Mesodermal cell (in vitro differentiated cells): Measurements from ENCODE around the gene SAMD3.
"Not testable (repeated sequence)": the region's sequence is repeated elsewhere in the genome, so short reads cannot be mapped to it uniquely, and the experiment has no call there.

ENCODE experiments used
- H3K27ac ChIP-seq: 2 replicates; pipeline ENCODE4 v1.7.0; 2013; ENCODE audit warnings: mild to moderate bottlenecking, low read depth, low read length, moderate library complexity; ENCODE audit not compliant: severe bottlenecking
- H3K36me3 ChIP-seq: 2 replicates; pipeline ENCODE4 v1.7.1; 2013; ENCODE audit warnings: mild to moderate bottlenecking, low read length, moderate library complexity; ENCODE audit not compliant: control insufficient read depth, insufficient read depth
- H3K4me1 ChIP-seq: one replicate; pipeline ENCODE4 v1.7.1; 2013; ENCODE audit warnings: mild to moderate bottlenecking, low read length; ENCODE audit not compliant: insufficient read depth, control insufficient read depth, poor library complexity, severe bottlenecking
- H3K4me3 ChIP-seq: 2 replicates; pipeline ENCODE4 v1.7.0; 2013; ENCODE audit warnings: low read length, control low read depth, mild to moderate bottlenecking; ENCODE audit not compliant: insufficient read depth, poor library complexity, severe bottlenecking; ENCODE audit errors: extremely low read depth
- H3K9me3 ChIP-seq: 2 replicates; pipeline ENCODE4 v1.7.1; 2013; ENCODE audit warnings: mild to moderate bottlenecking, low read length, moderate library complexity; ENCODE audit not compliant: control insufficient read depth
- WGBS, 2 experiments: methylation state at CpG; one replicate each; pipeline ENCODE4 v1.1.5; 2013; ENCODE audit warnings: missing lambda C conversion rate in 2 of 2; ENCODE audit not compliant: insufficient coverage in 2 of 2; 5-methylcytosine and 5-hydroxymethylcytosine counted together

SAMD3 gene

GRCh38 chr6:130212215-130212874 lies 10.4 kb downstream of the SAMD3 start:
- H3K4me3 ChIP-seq, result no peak overlapping the region
- peaks cover 12% of the 10 kb centered on the region for H3K4me1 ChIP-seq
- 67% methylated on average over 2 of the region's 2 CpGs; no CpG with 5 or more reads in 1 of the 2 experiments for WGBS, 2 experiments
- no peaks in the 10 kb centered on the region for H3K36me3 ChIP-seq
- no peaks in the 10 kb centered on the region for H3K9me3 ChIP-seq
- H3K27ac ChIP-seq, result no peak overlapping the region

- no peaks in the 10 kb centered on the region for H3K9me3 ChIP-seq
- H3K4me1 ChIP-seq, result peaks cover 12% of the 10 kb centered on the region
- H3K27ac ChIP-seq, result no peak overlapping the region
- no peak overlapping the region for H3K4me3 ChIP-seq
- no peaks in the 10 kb centered on the region for H3K36me3 ChIP-seq
- WGBS, 2 experiments, result 90 to 91% methylated on average over 2 to 3 of the region's 3 CpGs
Observed at GRCh38 chr6:130211691-130212090, 11.1 kb downstream of the SAMD3 start.

GRCh38 chr6:130207979-130208649 lies 14.6 kb downstream of the SAMD3 start:
- Histone ChIP-seq H3K36me3 (no peaks in the 10 kb centered on the region), H3K4me1 (no peaks in the 10 kb centered on the region)
- 87 to 96% methylated on average over 8 to 9 of the region's 10 CpGs for WGBS, 2 experiments

DNA sequence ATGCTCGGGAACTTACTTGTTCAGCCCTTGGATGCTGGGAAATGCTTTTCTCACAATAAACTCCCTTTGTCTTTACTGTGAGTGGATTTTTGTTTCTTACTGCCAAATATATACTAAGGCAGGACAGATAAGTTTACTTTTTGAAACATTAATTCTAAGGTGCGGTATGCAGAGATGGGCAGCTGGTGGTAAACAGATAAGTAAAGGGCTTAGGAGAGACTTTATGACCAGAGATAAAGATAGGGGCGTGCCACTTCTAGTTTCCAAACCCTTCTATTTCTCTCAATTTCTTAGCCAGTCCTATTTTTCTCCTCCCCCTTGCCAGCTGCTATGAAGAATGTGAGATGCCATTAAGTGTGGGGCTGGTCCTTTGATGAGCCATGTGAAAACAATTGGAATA lies 16.3 kb downstream of the SAMD3 start:
- Histone ChIP-seq H3K27ac (no peak overlapping the region), H3K9me3 (no peaks in the 10 kb centered on the region), H3K4me3 (no peak overlapping the region), H3K36me3 (no peaks in the 10 kb centered on the region), H3K4me1 (no peaks in the 10 kb centered on the region)
- no CpG with 5 or more reads among the region's 3 CpGs for WGBS, 2 experiments

More at GRCh38 chr6:130207979-130208649, 14.6 kb downstream of the SAMD3 start:
- Histone ChIP-seq H3K9me3 (no peaks in the 10 kb centered on the region), H3K4me3 (no peak overlapping the region), H3K27ac (no peak overlapping the region)

- H3K36me3 ChIP-seq, result no peaks in the 10 kb centered on the region
- H3K9me3 ChIP-seq, result no peaks in the 10 kb centered on the region
- 92 to 100% methylated on average over 1 to 2 of the region's 3 CpGs for WGBS, 2 experiments
- no peak overlapping the region for H3K4me3 ChIP-seq
- H3K4me1 ChIP-seq, result no peaks in the 10 kb centered on the region
- H3K27ac ChIP-seq, result no peak overlapping the region
Observed at GRCh38 chr6:130204322-130204721, 18.4 kb downstream of the SAMD3 start.

- no peak overlapping the region for H3K4me3 ChIP-seq
- no peaks in the 10 kb centered on the region for H3K4me1 ChIP-seq
- WGBS, 2 experiments, result 100% methylated on average over 1 of the region's 1 CpG; no CpG with 5 or more reads in 1 of the 2 experiments
- H3K36me3 ChIP-seq, result no peaks in the 10 kb centered on the region
- no peaks in the 10 kb centered on the region for H3K9me3 ChIP-seq
- H3K27ac ChIP-seq, result no peak overlapping the region
Observed at GRCh38 chr6:130203370-130203769, 19.4 kb downstream of the SAMD3 start.

GRCh38 chr6:130202782-130203181 lies 20.0 kb downstream of the SAMD3 start:
- H3K27ac ChIP-seq, result no peak overlapping the region
- H3K9me3 ChIP-seq, result no peaks in the 10 kb centered on the region
- WGBS, 2 experiments, result 53 to 63% methylated on average over 6 of the region's 6 CpGs
- H3K4me3 ChIP-seq, result no peak overlapping the region
- no peaks in the 10 kb centered on the region for H3K36me3 ChIP-seq
- no peaks in the 10 kb centered on the region for H3K4me1 ChIP-seq

GRCh38 chr6:130200020-130200419 lies 22.7 kb downstream of the SAMD3 start:
- no peaks in the 10 kb centered on the region for H3K4me1 ChIP-seq
- no peaks in the 10 kb centered on the region for H3K9me3 ChIP-seq
- WGBS, 2 experiments, result 61 to 71% methylated on average over 2 to 3 of the region's 7 CpGs
- H3K27ac ChIP-seq, result no peak overlapping the region
- H3K4me3 ChIP-seq, result no peak overlapping the region
- no peaks in the 10 kb centered on the region for H3K36me3 ChIP-seq

DNA sequence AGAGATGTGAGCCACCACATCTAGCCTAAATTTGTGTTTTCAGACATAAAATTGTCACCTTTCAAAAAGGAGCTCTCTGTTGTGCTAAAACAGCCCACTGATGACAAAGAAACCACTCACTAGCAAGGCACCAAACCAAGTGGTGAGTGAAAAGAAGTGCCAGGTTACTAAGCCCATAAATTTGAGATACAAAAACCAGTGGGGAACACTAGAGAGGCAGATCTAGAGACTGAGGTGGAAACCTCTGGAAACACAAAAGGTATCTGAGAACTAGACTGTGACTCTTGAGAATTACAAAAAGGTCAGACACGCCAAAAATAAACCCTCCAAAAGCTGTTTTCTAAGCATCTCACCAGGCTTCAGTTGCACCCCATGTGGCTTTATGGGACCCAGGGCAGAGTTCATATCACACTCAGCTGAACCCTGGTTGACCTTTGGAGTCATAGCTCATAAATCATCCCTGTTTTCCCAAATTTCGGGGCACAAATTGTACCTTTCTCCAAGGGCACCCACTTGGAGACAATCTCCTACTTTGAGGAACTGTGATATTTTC lies 24.2 kb downstream of the SAMD3 start:
- WGBS, 2 experiments, result 75 to 88% methylated on average over 1 of the region's 2 CpGs
- Histone ChIP-seq H3K9me3 (no peaks in the 10 kb centered on the region), H3K4me1 (no peaks in the 10 kb centered on the region), H3K27ac (no peak overlapping the region), H3K36me3 (no peaks in the 10 kb centered on the region), H3K4me3 (no peak overlapping the region)

GRCh38 chr6:130197816-130198482 lies 24.8 kb downstream of the SAMD3 start:
- 86 to 93% methylated on average over 6 to 9 of the region's 9 CpGs for WGBS, 2 experiments
- not testable (repeated sequence) for H3K4me1 ChIP-seq, H3K27ac ChIP-seq, H3K9me3 ChIP-seq, H3K36me3 ChIP-seq, H3K4me3 ChIP-seq
